Right lobe of liver (tissue), 4 donors: ENCODE data around the gene TEX26.

Experiments used
- CTCF ChIP-seq, 4 donors: fragments of 200-600 bp in 3 of 4; fragments of 450-650 bp in 1 of 4; IDR thresholded peaks; one replicate each; pipeline versions ENCODE4 v1.5.1 to v1.8.0; 2016 to 2022; ENCODE audit warnings: antibody characterized with exemption in 4 of 4, mild to moderate bottlenecking in 2 of 4
- POLR2A ChIP-seq: fragments of 450-650 bp; IDR thresholded peaks from one replicate; pipeline ENCODE4 v1.6.1; 2017; ENCODE audit warnings: antibody characterized with exemption, mild to moderate bottlenecking
- donor health status: DM: no; HTN: no; CAD: no.
- donor health status: DM: no; HTN: no; CAD: no.
- donor health status: DM: no; HTN: yes; CAD: no.

DNA sequence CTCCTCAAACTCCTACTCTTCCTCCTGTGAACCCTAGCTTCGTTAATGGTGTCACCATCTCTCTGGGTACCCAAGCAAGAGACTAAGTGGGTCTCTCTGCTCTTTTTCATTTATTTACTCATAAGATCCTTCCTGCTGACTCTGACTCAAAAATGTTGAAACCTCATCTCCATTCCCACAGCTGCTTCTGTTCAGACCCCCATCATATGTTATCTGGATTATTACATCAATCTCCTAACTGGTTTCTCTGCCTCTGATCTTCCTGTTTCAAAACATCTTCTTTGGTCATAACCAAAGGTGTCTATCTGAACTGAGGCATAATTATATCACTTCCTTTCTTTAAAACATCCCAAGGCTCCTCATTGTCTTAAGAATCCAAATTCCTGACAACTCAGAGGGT, 28.4 kb upstream of the TEX26 start:
- TF ChIP-seq POLR2A = no peak
- no peak for TF ChIP-seq CTCF (IDR thresholded peaks at IDR 0.05)
